B cell (primary cell): ENCODE data around the gene ADAMTSL5. TPM values are rescaled to one million over a fixed set of nuclear protein-coding genes. Genes with fewer than 3 reads are reported as not detected.
A peak's percentile ranks its signal among the peaks of the same experiment; 100 is the strongest.

ENCODE experiments used
- ATAC-seq: fragments of 200-7000 bp; cut with Tn5 transposase; one replicate; pipeline ENCODE4 v1.10.0; 2021; ENCODE audit warnings: low read depth, mild to moderate bottlenecking, moderate number of reproducible peaks, moderate library complexity
- CTCF ChIA-PET: fragments of 350-600 bp; sonication (Branson Sonifier 250); formaldehyde crosslinking; loops from one replicate; lab custom pipeline; 2021; ENCODE audit warnings: antibody characterized with exemption, inconsistent platforms; lab: Charles Lee
- POLR2A ChIA-PET: fragments of 350-600 bp; sonication (Branson Sonifier 250); formaldehyde crosslinking; loops from one replicate; lab custom pipeline; 2021; ENCODE audit warnings: antibody characterized with exemption; lab: Charles Lee
- DNase-seq: peaks from one replicate; pipeline ENCODE4 v3.0.0; 2013
- H2AFZ ChIP-seq: 2 replicates; pipeline ENCODE4 v1.6.1; 2012; ENCODE audit warnings: mild to moderate bottlenecking, low read depth, low read length; ENCODE audit not compliant: insufficient read depth, poor library complexity, severe bottlenecking
- H3K27ac ChIP-seq, 2 donors: 1 replicate in 1 of 2; 2 replicates in 1 of 2; pipeline ENCODE4 v1.5.1; 2012 to 2013; ENCODE audit warnings: low read length in 2 of 2, mild to moderate bottlenecking in 2 of 2, moderate library complexity in 1 of 2
- H3K27me3 ChIP-seq, 4 experiments: fragments of 200-600 bp in 1 of 4; sonication (generic) in 1 of 4; replicated peaks in 1 of 4; 1 replicate in 2 of 4; 2 replicates in 2 of 4; pipeline versions ENCODE4 v1.6.1 to v1.7.0; 2013 to 2016; ENCODE audit warnings: low read length in 3 of 4, mild to moderate bottlenecking in 2 of 4, mixed read lengths in 1 of 4, moderate library complexity in 1 of 4; ENCODE audit not compliant: insufficient read depth in 4 of 4, control insufficient read depth in 3 of 4; ENCODE audit errors: control extremely low read depth in 1 of 4
- H3K36me3 ChIP-seq, 2 experiments: replicated peaks in 1 of 2; 1 replicate in 1 of 2; 2 replicates in 1 of 2; pipeline versions ENCODE4 v1.6.1 to v1.7.1; 2013; ENCODE audit warnings: low read length in 1 of 2; ENCODE audit not compliant: insufficient read depth in 2 of 2, control insufficient read depth in 1 of 2; ENCODE audit errors: control extremely low read depth in 1 of 2, extremely low read depth in 1 of 2
- H3K4me1 ChIP-seq, 2 donors: fragments of 200-600 bp in 1 of 2; sonication (generic) in 1 of 2; 1 replicate in 1 of 2; 2 replicates in 1 of 2; pipeline versions ENCODE4 v1.5.1 to v1.6.1; 2013 to 2017; ENCODE audit warnings: low read length in 2 of 2; ENCODE audit not compliant: control insufficient read depth in 2 of 2, insufficient read depth in 2 of 2
- H3K4me2 ChIP-seq: replicated peaks from 2 replicates; pipeline ENCODE3; 2012; ENCODE audit warnings: mild to moderate bottlenecking, low read depth, low read length; ENCODE audit not compliant: poor library complexity, severe bottlenecking
- H3K4me3 ChIP-seq, 5 experiments: fragments of 200-600 bp in 1 of 5; sonication (generic) in 1 of 5; 1 replicate in 3 of 5; 2 replicates in 2 of 5; pipeline versions ENCODE4 v1.5.1 to v1.7.0; 2011 to 2016; ENCODE audit warnings: low read length in 4 of 5, mild to moderate bottlenecking in 4 of 5, low read depth in 2 of 5, control low read depth in 1 of 5, moderate library complexity in 1 of 5; ENCODE audit not compliant: insufficient read depth in 1 of 5; ENCODE audit errors: control extremely low read depth in 1 of 5, extremely low read depth in 1 of 5
- H3K79me2 ChIP-seq: fragments of 200-600 bp; sonication (generic); one replicate; pipeline ENCODE4 v1.6.0; 2016; ENCODE audit warnings: low read length; ENCODE audit not compliant: control insufficient read depth, insufficient read depth
- H3K9ac ChIP-seq: fragments of 200-600 bp; sonication (generic); 2 replicates; pipeline ENCODE4 v1.6.1; 2017; ENCODE audit warnings: mild to moderate bottlenecking, low read length, moderate library complexity
- H3K9me3 ChIP-seq, 3 donors: one replicate each; pipeline versions ENCODE4 v1.6.1 to v1.7.1; 2013; ENCODE audit warnings: low read length in 2 of 3; ENCODE audit not compliant: control insufficient read depth in 2 of 3, insufficient read depth in 1 of 3; ENCODE audit errors: control extremely low read depth in 1 of 3
- H4K20me1 ChIP-seq: 2 replicates; pipeline ENCODE4 v1.6.0; 2012; ENCODE audit warnings: mild to moderate bottlenecking, low read length; ENCODE audit not compliant: insufficient read depth, control insufficient read depth, poor library complexity, severe bottlenecking
- H3K27ac Mint-ChIP-seq: one replicate; pipeline ENCODE4 v1.8.0; 2021; ENCODE audit warnings: mixed read lengths
- H3K27me3 Mint-ChIP-seq: one replicate; pipeline ENCODE4 v1.8.0; 2021; ENCODE audit warnings: mixed read lengths
- H3K4me1 Mint-ChIP-seq: one replicate; pipeline ENCODE4 v1.8.0; 2021; ENCODE audit warnings: mixed read lengths
- H3K4me3 Mint-ChIP-seq: one replicate; pipeline ENCODE4 v1.8.0; 2021; ENCODE audit warnings: mixed read lengths
- H3K9me3 Mint-ChIP-seq: one replicate; pipeline ENCODE4 v1.8.0; 2022; ENCODE audit warnings: mixed read lengths; ENCODE audit not compliant: insufficient read depth
- EZH2 ChIP-seq: IDR thresholded peaks from 2 replicates; pipeline ENCODE4 v1.6.1; 2012; ENCODE audit warnings: borderline replicate concordance, low read depth, mild to moderate bottlenecking, moderate library complexity, low read length; ENCODE audit not compliant: insufficient read depth, poor library complexity, severe bottlenecking
- WGBS: methylation state at CpG from one replicate; pipeline ENCODE4 v1.1.5; 2013; ENCODE audit warnings: missing lambda C conversion rate; ENCODE audit not compliant: insufficient coverage; 5-methylcytosine and 5-hydroxymethylcytosine counted together
- intact Hi-C: fragments of 100-400 bp; cut with micrococcal nuclease; formaldehyde crosslinking; loops from one replicate; pipeline ENCODE4 v1.10.0; 2022
- polyA plus RNA-seq: library from polyadenylated mRNA; depleted of rRNA; stranded (reverse); fragments of >200 nt; gene quantifications from 2 replicates; pipeline ENCODE4 v1.2.3, GENCODE V29; 2012
- total RNA-seq, 2 donors: library from RNA; stranded (reverse); fragments of 120-200 nt in 1 of 2; gene quantifications; 1 replicate in 1 of 2; 2 replicates in 1 of 2; pipeline versions ENCODE4 v1.2.3 to v1.2.4, GENCODE V29; 2013 to 2022
- TF ChIP-seq, protein P1 (sequence below): fragments of 200-600 bp; IDR thresholded peaks from one replicate; pipeline ENCODE4 v1.8.0; 2022; ENCODE audit warnings: antibody characterized with exemption, mild to moderate bottlenecking

ADAMTSL5 gene
- total and polyA plus RNA-seq, 2 donors (not counting 1 experiment from before 2014, with no cell fraction given): 0.09 TPM; not detected in 1

- Histone ChIP-seq H3K27me3 (peaks cover 0 to 47% (median 15%) of the 10 kb centered on the region in 4 experiments), H3K9me3 (peaks cover 0 to 6% (median 0%) of the 10 kb centered on the region in 3 donors), H4K20me1 (peaks cover 90% of the 10 kb centered on the region), H3K36me3 (no peaks in the 10 kb centered on the region), H3K79me2 (peaks cover 19% of the 10 kb centered on the region), H3K4me1 (peaks cover 45 to 52% of the 10 kb centered on the region in 2 donors), H3K9ac (peak overlapping the region; percentile 66), H3K27ac (no peak overlapping the region), H2AFZ (no peak overlapping the region), H3K4me3 (peak overlapping the region in 3 of 5 experiments; percentile 32 to 55 (median 51)), H3K4me2 (peak overlapping the region; percentile 98)
- intact Hi-C loops: loop anchor here (2.0 kb wide), 1 partner anchor 19 kb away; the partner anchor contains the start of genes PCSK4 and REEP6
- POLR2A ChIA-PET: interaction anchor here (1.5 kb wide), 1 partner anchor 21 kb away, joined by 5 read pairs; no protein-coding TSS in a partner anchor
- WGBS: 29% methylated on average over 19 of the region's 24 CpGs
- H3K4me3 Mint-ChIP-seq: peak overlapping the region; percentile 80
- DNase-seq (no peak), ATAC-seq (no peak)
- no peaks in the 10 kb centered on the region for H3K9me3 Mint-ChIP-seq
- CTCF ChIA-PET: interaction anchor here (0.8 to 1.3 kb wide), 4 partner anchors 13 to 201 kb away, joined by 3 to 4 read pairs (median 4); no protein-coding TSS in a partner anchor
- H3K27me3 Mint-ChIP-seq: peaks cover 3% of the 10 kb centered on the region
- TF ChIP-seq EZH2: no peak
- TF ChIP-seq, protein P1, sequence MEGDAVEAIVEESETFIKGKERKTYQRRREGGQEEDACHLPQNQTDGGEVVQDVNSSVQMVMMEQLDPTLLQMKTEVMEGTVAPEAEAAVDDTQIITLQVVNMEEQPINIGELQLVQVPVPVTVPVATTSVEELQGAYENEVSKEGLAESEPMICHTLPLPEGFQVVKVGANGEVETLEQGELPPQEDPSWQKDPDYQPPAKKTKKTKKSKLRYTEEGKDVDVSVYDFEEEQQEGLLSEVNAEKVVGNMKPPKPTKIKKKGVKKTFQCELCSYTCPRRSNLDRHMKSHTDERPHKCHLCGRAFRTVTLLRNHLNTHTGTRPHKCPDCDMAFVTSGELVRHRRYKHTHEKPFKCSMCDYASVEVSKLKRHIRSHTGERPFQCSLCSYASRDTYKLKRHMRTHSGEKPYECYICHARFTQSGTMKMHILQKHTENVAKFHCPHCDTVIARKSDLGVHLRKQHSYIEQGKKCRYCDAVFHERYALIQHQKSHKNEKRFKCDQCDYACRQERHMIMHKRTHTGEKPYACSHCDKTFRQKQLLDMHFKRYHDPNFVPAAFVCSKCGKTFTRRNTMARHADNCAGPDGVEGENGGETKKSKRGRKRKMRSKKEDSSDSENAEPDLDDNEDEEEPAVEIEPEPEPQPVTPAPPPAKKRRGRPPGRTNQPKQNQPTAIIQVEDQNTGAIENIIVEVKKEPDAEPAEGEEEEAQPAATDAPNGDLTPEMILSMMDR: no peak
- H3K4me1 Mint-ChIP-seq: peaks cover 20% of the 10 kb centered on the region
- no peak overlapping the region for H3K27ac Mint-ChIP-seq
Observed at GRCh38 chr19:1471515-1472160, 41.2 kb downstream of the ADAMTSL5 start.
